GM12891 (cell line): ENCODE measurements around the gene SNTG2.

Experiments
- POLR2A ChIP-seq: IDR thresholded peaks from 2 replicates; pipeline ENCODE4 v1.6.1; 2011; ENCODE audit warnings: low read depth, low read length, control low read depth
- TAF1 ChIP-seq: IDR thresholded peaks from 2 replicates; pipeline ENCODE4 v1.6.1; 2011; ENCODE audit warnings: low read depth, low read length, control low read depth

DNA sequence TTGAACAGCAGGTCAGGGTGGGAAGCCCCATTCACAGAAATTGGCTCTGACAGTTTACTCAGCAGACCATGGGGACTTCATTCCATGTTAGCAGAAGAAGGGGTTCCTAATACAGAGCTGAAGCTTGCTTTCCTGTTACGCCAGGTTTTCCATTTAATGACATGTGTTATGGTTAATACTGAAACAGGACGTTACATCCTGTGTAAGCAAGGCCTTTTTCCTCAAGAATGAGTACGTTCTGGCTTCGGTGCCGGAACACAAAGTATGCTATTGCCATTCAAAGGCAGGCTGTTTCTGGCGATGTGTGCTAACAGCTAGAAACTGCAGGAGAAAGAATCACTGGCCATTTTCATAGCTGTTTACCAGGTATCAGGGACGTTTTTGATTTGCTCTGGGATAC lies 190.4 kb downstream of the SNTG2 start:
- no peak for TF ChIP-seq POLR2A
- TF ChIP-seq TAF1 = no peak
